NCI-H345 (cell line): ENCODE data around the gene DPP7.

ENCODE experiments used
- DNase-seq: peaks from one replicate; lab custom pipeline; 2025; lab: John Stamatoyannopoulos, UW

DPP7 gene

GRCh38 chr9:137110911-137111787, 3.4 kb downstream of the DPP7 start:
- DNase-seq: no peak

DNA sequence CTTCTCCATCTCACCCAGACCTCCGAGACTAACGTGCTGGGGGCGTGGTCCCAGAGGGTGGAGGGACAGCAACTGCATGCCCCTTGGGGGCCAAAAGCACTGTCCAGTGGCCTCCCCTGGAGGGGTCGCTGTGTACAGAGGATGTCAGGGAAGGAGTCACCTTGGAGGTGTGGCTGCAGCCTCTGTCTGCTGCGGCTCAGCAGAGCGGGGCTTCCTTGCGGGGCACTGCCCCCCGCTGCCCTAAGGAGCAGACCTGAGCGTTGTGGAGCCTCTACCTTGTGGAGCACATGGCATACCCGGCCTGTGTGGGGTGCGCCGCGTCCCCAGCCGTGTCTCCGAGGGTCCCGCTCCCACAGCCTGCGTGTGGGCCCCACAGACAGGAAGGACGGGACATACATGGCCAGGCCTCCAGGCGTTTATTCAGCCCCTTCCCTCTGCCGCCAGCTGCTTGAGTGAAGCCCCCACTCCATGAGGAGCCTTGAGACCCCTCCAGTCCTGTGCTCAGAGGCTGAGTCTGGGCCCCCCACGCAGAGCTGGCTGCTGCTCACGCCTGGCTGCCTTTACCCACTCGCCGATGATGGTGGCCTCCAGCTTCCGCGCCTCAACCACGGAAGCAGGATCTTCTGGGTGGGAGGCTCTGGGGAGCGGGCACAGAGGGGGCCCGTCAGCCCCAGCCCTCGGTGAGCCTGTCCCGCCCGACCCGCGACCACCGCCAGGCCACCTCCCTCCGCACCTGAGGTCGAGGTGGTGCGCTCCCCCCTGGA, 4.2 kb downstream of the DPP7 start:
- DNase-seq: no peak

DNA sequence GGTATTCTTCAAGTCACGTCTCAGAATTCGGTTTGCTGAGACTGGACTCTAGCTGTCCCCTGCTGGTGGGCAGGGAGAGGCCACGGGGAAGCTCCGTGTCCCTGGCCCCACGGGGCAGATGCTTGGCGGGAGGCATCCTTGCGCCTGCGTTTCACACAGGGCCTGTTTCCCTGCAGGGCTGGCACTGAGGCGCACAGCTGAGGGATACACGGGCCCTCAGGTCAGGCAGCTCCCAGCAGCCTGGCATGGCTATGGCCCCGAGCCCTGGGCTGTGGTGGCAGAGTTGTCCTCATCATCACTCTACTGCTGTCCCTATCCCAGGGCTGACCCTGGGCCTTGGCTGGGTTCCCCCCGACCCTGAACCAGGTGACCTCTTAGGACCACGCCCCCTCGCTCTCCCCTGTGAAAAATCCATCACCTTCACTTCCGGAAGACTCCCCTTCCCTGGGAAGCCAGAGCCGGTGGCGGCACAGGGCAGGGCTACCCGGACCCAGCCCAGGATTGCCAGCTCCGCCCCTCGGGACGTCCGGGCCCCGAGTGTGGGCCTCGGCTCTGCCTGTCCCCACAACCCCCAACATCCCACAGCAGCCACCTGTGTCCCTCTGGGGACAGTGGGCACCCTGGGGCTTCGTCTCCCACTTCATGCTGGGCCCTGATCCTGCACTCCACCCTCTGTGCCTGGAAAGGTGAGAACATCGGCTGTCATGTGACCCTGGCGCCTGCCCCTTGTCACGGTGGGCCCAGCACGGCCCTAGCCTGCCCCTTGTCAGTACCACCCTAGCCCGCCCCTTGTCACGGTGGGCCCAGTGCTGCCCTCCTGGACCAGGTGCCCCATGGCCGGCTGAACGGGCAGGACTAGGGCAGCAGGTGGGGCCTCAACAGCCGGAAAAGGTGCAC, 5.0 kb downstream of the DPP7 start:
- no peak for DNase-seq

- no peak for DNase-seq
These were observed 5.8 kb downstream of the DPP7 start for GRCh38 chr9:137108608-137109249.

DNA sequence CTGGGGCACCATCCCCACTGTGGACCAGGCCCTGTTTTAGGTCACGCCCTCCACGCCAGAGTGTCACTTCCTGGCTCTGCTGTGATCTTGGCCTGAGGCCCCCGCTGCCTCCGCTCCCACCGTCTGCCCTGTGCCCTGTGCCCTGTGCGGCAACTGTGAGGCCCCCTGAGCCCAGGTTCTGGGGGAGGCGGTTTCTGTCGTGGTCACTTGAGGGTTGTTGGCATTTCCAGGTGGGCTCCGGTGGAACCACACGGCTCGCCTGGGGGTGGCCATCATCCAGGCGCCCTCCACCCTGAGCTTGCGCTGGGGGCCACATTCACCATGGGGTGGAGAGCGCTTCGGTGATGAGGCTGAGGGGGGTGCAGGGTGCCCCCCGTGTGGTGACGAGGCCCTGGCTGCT, 6.6 kb downstream of the DPP7 start:
- no peak for DNase-seq

GRCh38 chr9:137107312-137107921, 7.1 kb downstream of the DPP7 start:
- DNase-seq: no peak

GRCh38 chr9:137106662-137107250, 7.8 kb downstream of the DPP7 start:
- DNase-seq: no peak

GRCh38 chr9:137105814-137106661, 8.5 kb downstream of the DPP7 start:
- DNase-seq: no peak

DNA sequence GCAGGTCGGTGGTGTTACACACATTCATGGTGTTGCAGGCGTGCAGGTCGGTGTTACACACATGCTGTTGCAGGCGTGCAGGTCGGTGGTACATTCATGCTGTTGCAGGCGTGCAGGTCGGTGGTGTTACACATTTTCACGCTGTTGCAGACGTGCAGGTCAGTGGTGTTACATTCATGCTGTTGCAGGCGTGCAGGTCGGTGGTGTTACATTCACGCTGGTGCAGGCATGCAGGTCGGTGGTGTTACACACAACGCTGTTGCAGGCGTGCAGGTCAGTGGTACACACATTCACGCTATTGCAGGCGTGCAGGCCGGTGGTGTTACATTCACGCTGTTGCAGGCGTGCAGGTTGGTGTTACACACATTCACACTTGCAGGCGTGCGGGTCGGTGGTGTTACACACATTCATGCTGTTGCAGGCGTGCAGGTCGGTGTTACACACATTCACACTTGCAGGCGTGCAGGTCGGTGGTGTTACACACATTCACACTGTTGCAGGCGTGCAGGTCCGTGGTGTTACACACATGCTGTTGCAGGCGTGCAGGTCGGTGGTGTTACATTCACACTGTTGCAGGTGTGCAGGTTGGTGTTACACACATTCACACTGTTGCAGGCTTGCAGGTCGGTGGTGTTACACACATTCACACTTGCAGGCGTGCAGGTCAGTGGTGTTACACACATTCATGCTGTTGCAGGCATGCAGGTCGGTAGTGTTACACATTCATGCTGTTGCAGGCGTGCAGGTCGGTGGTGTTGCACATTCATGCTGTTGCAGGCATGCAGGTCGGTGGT, 11.1 kb downstream of the DPP7 start:
- no peak for DNase-seq

GRCh38 chr9:137099231-137099630, 15.3 kb downstream of the DPP7 start:
- DNase-seq: no peak

DNA sequence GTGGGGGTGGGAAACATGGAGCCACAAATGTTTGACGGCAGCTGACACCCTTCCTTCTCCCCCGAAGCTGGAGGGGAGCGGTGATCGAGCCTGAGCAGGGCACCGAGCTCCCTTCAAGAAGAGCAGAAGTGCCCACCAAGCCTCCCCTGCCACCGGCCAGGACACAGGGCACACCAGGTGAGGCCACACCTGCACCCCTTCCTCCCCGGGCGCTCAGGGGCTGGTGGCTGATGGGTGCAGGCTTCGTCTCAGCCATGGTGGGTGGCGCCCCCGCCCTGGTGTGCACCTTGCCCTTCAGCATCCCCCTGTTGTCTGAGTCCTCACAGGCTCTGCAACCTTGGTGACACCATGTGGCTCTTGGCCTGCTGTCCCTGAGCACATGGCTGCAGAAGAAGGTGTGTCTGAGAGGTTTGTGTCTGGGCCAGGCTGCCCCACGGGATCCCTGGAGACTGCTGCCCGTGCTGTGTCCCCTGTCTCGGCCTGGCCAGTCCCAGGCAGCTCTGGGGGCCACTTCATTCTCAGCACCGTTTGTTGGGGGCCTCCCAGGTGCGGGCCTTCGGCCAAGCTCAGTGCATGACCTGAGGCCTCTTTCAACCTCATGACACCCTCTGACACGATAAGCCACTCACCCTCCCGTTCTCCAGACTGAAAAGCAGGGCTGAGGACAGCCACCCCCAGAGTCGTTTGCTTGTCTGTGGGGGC, 16.6 kb downstream of the DPP7 start:
- no peak for DNase-seq

DNA sequence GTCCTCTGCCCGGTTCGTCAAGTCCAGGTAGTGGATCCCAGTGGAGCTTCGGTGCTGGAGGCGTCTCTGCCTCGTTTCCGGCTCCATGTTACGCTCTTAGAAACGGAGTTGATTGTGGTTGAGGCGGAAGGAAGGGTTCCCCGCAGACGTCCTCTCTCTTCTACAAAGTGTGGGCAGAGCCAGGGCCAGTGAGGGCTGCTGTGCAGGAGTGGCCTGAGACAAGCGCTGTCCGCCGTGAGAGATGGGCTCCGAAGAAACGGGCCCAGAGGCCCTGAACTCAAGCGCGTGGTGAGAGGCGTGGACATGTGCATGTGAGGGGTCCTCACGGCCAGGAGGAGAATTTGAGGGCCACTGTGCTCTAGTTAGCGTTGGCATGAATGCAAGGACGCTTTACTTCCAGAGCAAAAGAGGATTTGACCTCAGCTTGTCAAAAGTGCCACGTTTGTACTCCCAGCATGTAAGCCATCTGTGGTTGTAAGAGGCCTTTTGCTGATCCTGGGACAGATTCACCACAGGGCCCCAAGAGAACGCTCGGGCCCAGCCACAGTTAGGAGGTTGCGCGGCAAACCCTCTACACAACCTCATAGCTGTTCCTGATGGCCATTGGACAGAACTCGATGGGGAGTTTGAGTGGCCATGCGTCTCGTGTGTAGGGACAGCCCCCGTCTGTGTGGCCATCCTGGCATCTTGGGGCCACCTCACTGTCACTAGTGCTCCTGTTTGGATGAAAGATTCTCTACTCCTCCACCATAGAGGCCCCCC, 17.6 kb downstream of the DPP7 start:
- DNase-seq: no peak

GRCh38 chr9:137095664-137096517, 18.6 kb downstream of the DPP7 start:
- no peak for DNase-seq

- DNase-seq: no peak
These were observed 25.1 kb downstream of the DPP7 start for GRCh38 chr9:137089232-137089947.

DNA sequence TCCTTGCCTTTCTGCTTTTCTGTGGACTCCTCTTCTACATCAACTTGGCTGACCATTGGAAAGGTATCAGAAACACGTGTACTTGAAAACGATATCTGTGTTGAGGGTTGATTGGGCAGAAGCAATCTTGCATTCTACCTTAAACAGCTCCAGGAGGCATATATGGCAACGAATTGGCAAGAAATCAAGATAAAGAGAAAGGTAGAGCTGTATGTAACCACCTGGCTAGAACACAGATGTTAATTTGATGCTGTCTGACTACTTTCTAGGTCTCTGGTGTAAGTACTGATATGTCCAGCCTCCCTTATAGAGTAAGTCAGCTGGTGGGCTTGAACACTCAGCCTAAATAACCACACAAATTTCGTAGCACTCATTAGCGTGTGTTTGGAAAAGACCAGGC, 26.4 kb downstream of the DPP7 start:
- DNase-seq: no peak

GRCh38 chr9:137087409-137087925, 27.1 kb downstream of the DPP7 start:
- DNase-seq: no peak
